ENCODE data around the gene STRN. TPM values are rescaled to one million over a fixed set of nuclear protein-coding genes. Genes with fewer than 3 reads are reported as not detected.

STRN gene
- total and polyA plus RNA-seq, 5 donors from 2014 or later = 12.3 to 34.8 (median 12.3) TPM

GRCh38 chr2:36878429-36878828 lies 87.9 kb downstream of the STRN start:
- no peak overlapping the region for H3K4me3 ChIP-seq (ENCODE audit: low read depth, low read length)
- ATAC-seq (ENCODE audit: low read depth in 2 of 2) = no peak
- H3K4me1 Mint-ChIP-seq = peaks cover 0 to 4% (median 1%) of the 10 kb centered on the region in 4 donors
- H3K27ac Mint-ChIP-seq = no peak overlapping the region
- no peak overlapping the region for H3K27ac ChIP-seq (ENCODE audit: insufficient read depth, low read length, poor library complexity, severe bottlenecking)
- peaks cover 40% of the 10 kb centered on the region for H3K36me3 Mint-ChIP-seq
- H3K9me3 Mint-ChIP-seq = peaks cover 0 to 2% (median 0%) of the 10 kb centered on the region in 7 donors
- H3K9me3 ChIP-seq (ENCODE audit: control insufficient read depth in 2 of 2, low read length in 2 of 2) = no peaks in the 10 kb centered on the region
- H3K27me3 Mint-ChIP-seq = no peaks in the 10 kb centered on the region
- no peaks in the 10 kb centered on the region for H3K27me3 ChIP-seq (ENCODE audit: control insufficient read depth, insufficient read depth, low read length)
- H3K4me3 Mint-ChIP-seq = no peak overlapping the region
- H3K36me3 ChIP-seq (ENCODE audit: control insufficient read depth, insufficient read depth, low read length) = peaks cover 59% of the 10 kb centered on the region
- DNase-seq = no peak
- no peaks in the 10 kb centered on the region for H3K4me1 ChIP-seq (ENCODE audit: control insufficient read depth, insufficient read depth, low read length, poor library complexity, severe bottlenecking)

- no peaks in the 10 kb centered on the region for H3K27me3 ChIP-seq (ENCODE audit: control insufficient read depth, insufficient read depth, low read length)
- H3K27ac ChIP-seq (ENCODE audit: insufficient read depth, low read length, poor library complexity, severe bottlenecking) = no peak overlapping the region
- no peak for ATAC-seq (ENCODE audit: low read depth in 2 of 2)
- Mint-ChIP-seq H3K27me3 (no peaks in the 10 kb centered on the region), H3K27ac (no peak overlapping the region), H3K9me3 (peaks cover 0 to 3% (median 0%) of the 10 kb centered on the region in 7 donors), H3K4me3 (no peak overlapping the region), H3K36me3 (peaks cover 52% of the 10 kb centered on the region), H3K4me1 (peaks cover 0 to 8% (median 4%) of the 10 kb centered on the region in 4 donors)
- H3K4me3 ChIP-seq (ENCODE audit: low read depth, low read length) = no peak overlapping the region
- H3K9me3 ChIP-seq (ENCODE audit: control insufficient read depth in 2 of 2, low read length in 2 of 2) = no peaks in the 10 kb centered on the region
- H3K4me1 ChIP-seq (ENCODE audit: control insufficient read depth, insufficient read depth, low read length, poor library complexity, severe bottlenecking) = no peaks in the 10 kb centered on the region
- peaks cover 75% of the 10 kb centered on the region for H3K36me3 ChIP-seq (ENCODE audit: control insufficient read depth, insufficient read depth, low read length)
- DNase-seq = no peak
Measured at GRCh38 chr2:36871068-36871707, 95.1 kb downstream of the STRN start.

- no peaks in the 10 kb centered on the region for H3K9me3 ChIP-seq (ENCODE audit: control insufficient read depth in 2 of 2, low read length in 2 of 2)
- Mint-ChIP-seq H3K4me1 (peaks cover 0 to 7% (median 2%) of the 10 kb centered on the region in 4 donors), H3K9me3 (peaks cover 0 to 2% (median 0%) of the 10 kb centered on the region in 7 donors), H3K27me3 (no peaks in the 10 kb centered on the region), H3K27ac (no peak overlapping the region), H3K36me3 (peaks cover 49% of the 10 kb centered on the region), H3K4me3 (no peak overlapping the region)
- no peaks in the 10 kb centered on the region for H3K27me3 ChIP-seq (ENCODE audit: control insufficient read depth, insufficient read depth, low read length)
- no peak overlapping the region for H3K4me3 ChIP-seq (ENCODE audit: low read depth, low read length)
- DNase-seq (no peak), ATAC-seq (ENCODE audit: low read depth in 2 of 2) (no peak)
- peaks cover 71% of the 10 kb centered on the region for H3K36me3 ChIP-seq (ENCODE audit: control insufficient read depth, insufficient read depth, low read length)
- H3K27ac ChIP-seq (ENCODE audit: insufficient read depth, low read length, poor library complexity, severe bottlenecking) = no peak overlapping the region
- H3K4me1 ChIP-seq (ENCODE audit: control insufficient read depth, insufficient read depth, low read length, poor library complexity, severe bottlenecking) = no peaks in the 10 kb centered on the region
Measured at GRCh38 chr2:36869606-36870005, 96.7 kb downstream of the STRN start.

GRCh38 chr2:36861896-36862295 lies 104.4 kb downstream of the STRN start:
- ATAC-seq (ENCODE audit: low read depth in 2 of 2) = no peak
- H3K9me3 ChIP-seq (ENCODE audit: control insufficient read depth in 2 of 2, low read length in 2 of 2) = no peaks in the 10 kb centered on the region
- peaks cover 54% of the 10 kb centered on the region for H3K36me3 ChIP-seq (ENCODE audit: control insufficient read depth, insufficient read depth, low read length)
- DNase-seq = no peak
- H3K9me3 Mint-ChIP-seq = peaks cover 0 to 4% (median 0%) of the 10 kb centered on the region in 7 donors
- peaks cover 7 to 23% (median 14%) of the 10 kb centered on the region in 4 donors for H3K4me1 Mint-ChIP-seq
- no peak overlapping the region for H3K27ac ChIP-seq (ENCODE audit: insufficient read depth, low read length, poor library complexity, severe bottlenecking)
- no peak overlapping the region for H3K4me3 Mint-ChIP-seq
- no peaks in the 10 kb centered on the region for H3K27me3 Mint-ChIP-seq
- peaks cover 63% of the 10 kb centered on the region for H3K36me3 Mint-ChIP-seq
- no peaks in the 10 kb centered on the region for H3K4me1 ChIP-seq (ENCODE audit: control insufficient read depth, insufficient read depth, low read length, poor library complexity, severe bottlenecking)
- no peaks in the 10 kb centered on the region for H3K27me3 ChIP-seq (ENCODE audit: control insufficient read depth, insufficient read depth, low read length)
- H3K4me3 ChIP-seq (ENCODE audit: low read depth, low read length) = no peak overlapping the region
- peak overlapping the region in 1 of 3 donors; percentile 13 for H3K27ac Mint-ChIP-seq

- Mint-ChIP-seq H3K36me3 (peaks cover 60% of the 10 kb centered on the region), H3K27ac (peak overlapping the region; percentile 6 to 65 (median 38)), H3K9me3 (peaks cover 0 to 4% (median 0%) of the 10 kb centered on the region in 7 donors), H3K27me3 (no peaks in the 10 kb centered on the region), H3K4me1 (peaks cover 7 to 23% (median 14%) of the 10 kb centered on the region in 4 donors), H3K4me3 (no peak overlapping the region)
- peaks cover 53% of the 10 kb centered on the region for H3K36me3 ChIP-seq (ENCODE audit: control insufficient read depth, insufficient read depth, low read length)
- H3K27me3 ChIP-seq (ENCODE audit: control insufficient read depth, insufficient read depth, low read length) = no peaks in the 10 kb centered on the region
- no peak overlapping the region for H3K27ac ChIP-seq (ENCODE audit: insufficient read depth, low read length, poor library complexity, severe bottlenecking)
- H3K4me1 ChIP-seq (ENCODE audit: control insufficient read depth, insufficient read depth, low read length, poor library complexity, severe bottlenecking) = no peaks in the 10 kb centered on the region
- DNase-seq (no peak), ATAC-seq (ENCODE audit: low read depth in 2 of 2) (no peak)
- no peak overlapping the region for H3K4me3 ChIP-seq (ENCODE audit: low read depth, low read length)
- no peaks in the 10 kb centered on the region for H3K9me3 ChIP-seq (ENCODE audit: control insufficient read depth in 2 of 2, low read length in 2 of 2)
Measured at GRCh38 chr2:36859366-36859792, 107.0 kb downstream of the STRN start.

- ATAC-seq (ENCODE audit: low read depth in 2 of 2) = no peak
- H3K27ac Mint-ChIP-seq = peak overlapping the region; percentile 6 to 69 (median 65)
- H3K27me3 Mint-ChIP-seq = no peaks in the 10 kb centered on the region
- Histone ChIP-seq H3K27ac (ENCODE audit: insufficient read depth, low read length, poor library complexity, severe bottlenecking) (no peak overlapping the region), H3K4me3 (ENCODE audit: low read depth, low read length) (no peak overlapping the region), H3K4me1 (ENCODE audit: control insufficient read depth, insufficient read depth, low read length, poor library complexity, severe bottlenecking) (no peaks in the 10 kb centered on the region), H3K36me3 (ENCODE audit: control insufficient read depth, insufficient read depth, low read length) (peaks cover 49% of the 10 kb centered on the region), H3K9me3 (ENCODE audit: control insufficient read depth in 2 of 2, low read length in 2 of 2) (no peaks in the 10 kb centered on the region), H3K27me3 (ENCODE audit: control insufficient read depth, insufficient read depth, low read length) (no peaks in the 10 kb centered on the region)
- no peak overlapping the region for H3K4me3 Mint-ChIP-seq
- peaks cover 65% of the 10 kb centered on the region for H3K36me3 Mint-ChIP-seq
- H3K4me1 Mint-ChIP-seq = peaks cover 8 to 23% (median 14%) of the 10 kb centered on the region in 4 donors
- peak in 1 of 3 donors; percentile 29 for DNase-seq
- peaks cover 0 to 4% (median 0%) of the 10 kb centered on the region in 7 donors for H3K9me3 Mint-ChIP-seq
Measured at GRCh38 chr2:36858551-36859365, 107.6 kb downstream of the STRN start.

GRCh38 chr2:36857713-36858112 lies 108.6 kb downstream of the STRN start:
- DNase-seq (no peak), ATAC-seq (ENCODE audit: low read depth in 2 of 2) (no peak)
- H3K27ac Mint-ChIP-seq = peak overlapping the region in 1 of 3 donors; percentile 33
- Histone ChIP-seq H3K4me1 (ENCODE audit: control insufficient read depth, insufficient read depth, low read length, poor library complexity, severe bottlenecking) (no peaks in the 10 kb centered on the region), H3K27ac (ENCODE audit: insufficient read depth, low read length, poor library complexity, severe bottlenecking) (no peak overlapping the region), H3K9me3 (ENCODE audit: control insufficient read depth in 2 of 2, low read length in 2 of 2) (no peaks in the 10 kb centered on the region), H3K36me3 (ENCODE audit: control insufficient read depth, insufficient read depth, low read length) (peaks cover 52% of the 10 kb centered on the region), H3K4me3 (ENCODE audit: low read depth, low read length) (no peak overlapping the region), H3K27me3 (ENCODE audit: control insufficient read depth, insufficient read depth, low read length) (no peaks in the 10 kb centered on the region)
- no peak overlapping the region for H3K4me3 Mint-ChIP-seq
- H3K27me3 Mint-ChIP-seq = no peaks in the 10 kb centered on the region
- H3K9me3 Mint-ChIP-seq = peaks cover 0 to 4% (median 0%) of the 10 kb centered on the region in 7 donors
- peaks cover 56% of the 10 kb centered on the region for H3K36me3 Mint-ChIP-seq
- peaks cover 8 to 23% (median 14%) of the 10 kb centered on the region in 4 donors for H3K4me1 Mint-ChIP-seq
